ENCODE results near the gene TMPRSS13.

GRCh38 chr11:117900121-117900648 lies 29.0 kb downstream of the TMPRSS13 start:
- TF ChIP-seq CTCF (IDR thresholded peaks at IDR 0.05) (no peak), POLR2AphosphoS5 (IDR thresholded peaks at IDR 0.05) (no peak)

Measured in gastroesophageal sphincter (tissue), 3 donors.